SH-SY5Y (cell line): ENCODE measurements around the gene SACS.

Experiments
- GATA2 ChIP-seq: IDR thresholded peaks from 2 replicates; pipeline ENCODE4 v1.6.1; 2011; ENCODE audit warnings: mild to moderate bottlenecking, low read depth, low read length
- GATA3 ChIP-seq: IDR thresholded peaks from 2 replicates; pipeline ENCODE4 v1.6.1; 2011; ENCODE audit warnings: low read depth, mild to moderate bottlenecking, low read length, moderate library complexity

The SACS gene

DNA sequence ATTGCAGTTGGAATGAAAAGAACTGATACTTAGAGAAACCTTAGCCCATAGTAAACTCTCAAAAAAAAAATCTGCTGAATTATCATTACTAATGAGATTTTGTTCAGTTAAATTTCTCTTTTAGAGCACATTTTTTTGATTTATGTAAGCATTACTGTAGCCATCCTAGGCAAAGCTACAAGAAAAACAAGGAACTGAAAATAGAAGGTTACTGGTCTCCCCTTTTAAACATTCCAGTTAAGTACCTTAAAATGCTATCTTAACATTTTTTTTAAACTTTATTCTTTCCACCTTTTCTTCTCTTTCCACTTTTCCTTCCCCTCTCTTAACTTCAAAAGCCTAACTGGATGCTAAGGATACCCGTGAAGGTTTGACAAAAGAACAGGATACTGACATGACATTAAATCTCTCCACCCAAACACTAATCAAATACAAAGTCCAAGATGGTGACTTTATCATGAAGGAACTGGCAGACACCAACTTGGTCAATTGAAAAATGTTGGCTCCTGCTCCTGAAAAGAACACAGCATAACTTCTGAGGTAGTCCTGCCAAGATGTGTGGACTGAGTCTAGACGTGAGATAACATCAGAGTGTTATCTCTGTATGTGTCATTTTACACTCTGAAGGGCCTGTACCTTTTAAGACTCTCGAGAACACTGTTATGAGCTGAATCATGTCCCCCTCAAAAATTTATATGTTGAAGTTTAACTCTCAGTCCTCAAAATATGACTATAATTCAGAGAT lies 29.5 kb upstream of the SACS start:
- TF ChIP-seq GATA2 = no peak
- TF ChIP-seq GATA3 = no peak

DNA sequence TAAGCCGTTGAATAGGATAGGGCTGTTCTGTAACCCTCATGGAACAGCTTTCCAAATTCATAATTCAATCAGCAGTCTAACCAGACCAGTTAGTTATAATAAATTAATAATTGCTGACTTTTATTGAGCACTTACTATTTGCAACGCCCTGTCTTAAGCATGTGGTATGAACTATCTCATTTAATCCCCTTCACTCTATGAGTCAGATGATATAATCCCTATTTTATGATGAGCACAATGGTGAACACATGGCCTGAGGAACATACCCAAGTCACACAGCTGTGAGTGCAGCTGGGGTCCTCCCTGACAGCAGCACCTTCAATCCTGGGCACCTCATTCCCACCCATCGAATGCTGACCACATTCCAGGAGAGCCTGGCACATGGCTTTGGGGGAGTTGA lies 28.0 kb upstream of the SACS start:
- no peak for TF ChIP-seq GATA2
- TF ChIP-seq GATA3 = no peak

DNA sequence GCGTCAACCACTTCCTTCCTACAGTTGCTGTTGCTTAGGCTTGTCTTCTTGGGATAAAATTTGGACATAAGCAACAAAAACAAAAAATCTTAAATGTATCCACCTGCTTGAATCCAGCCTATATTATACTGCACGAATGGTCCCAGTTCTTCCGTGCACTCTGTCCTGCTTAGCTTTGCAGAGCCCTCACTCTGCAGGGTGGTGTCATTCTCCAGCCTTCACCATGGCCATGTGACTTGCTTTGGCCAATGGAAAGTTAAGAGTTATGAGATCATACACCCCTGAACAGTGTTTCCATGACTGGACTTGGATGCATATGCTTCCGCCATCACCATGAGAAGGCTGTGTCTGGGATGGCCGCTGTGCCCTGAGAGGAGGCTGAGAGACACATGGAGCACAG lies 27.4 kb upstream of the SACS start:
- TF ChIP-seq GATA3 (no peak), GATA2 (no peak)

DNA sequence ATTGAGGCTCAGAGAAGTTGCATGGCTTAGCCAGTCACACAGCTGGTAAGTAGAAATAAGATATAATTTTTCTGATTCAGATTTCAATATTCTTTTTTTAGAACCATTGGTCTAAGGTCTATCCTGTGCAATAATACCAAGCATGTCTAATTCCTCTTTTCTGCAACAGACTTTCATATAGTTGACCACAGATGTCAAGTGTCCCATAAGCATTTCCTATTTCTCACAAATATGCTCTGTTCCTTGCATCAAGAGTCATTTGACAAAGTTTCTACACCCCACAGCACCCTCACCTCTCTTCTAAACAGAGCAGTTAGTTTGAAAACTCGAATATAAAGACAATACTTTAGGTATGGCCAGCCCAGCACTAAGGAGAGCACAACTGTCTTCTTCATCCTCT lies 26.8 kb upstream of the SACS start:
- no peak for TF ChIP-seq GATA3

DNA sequence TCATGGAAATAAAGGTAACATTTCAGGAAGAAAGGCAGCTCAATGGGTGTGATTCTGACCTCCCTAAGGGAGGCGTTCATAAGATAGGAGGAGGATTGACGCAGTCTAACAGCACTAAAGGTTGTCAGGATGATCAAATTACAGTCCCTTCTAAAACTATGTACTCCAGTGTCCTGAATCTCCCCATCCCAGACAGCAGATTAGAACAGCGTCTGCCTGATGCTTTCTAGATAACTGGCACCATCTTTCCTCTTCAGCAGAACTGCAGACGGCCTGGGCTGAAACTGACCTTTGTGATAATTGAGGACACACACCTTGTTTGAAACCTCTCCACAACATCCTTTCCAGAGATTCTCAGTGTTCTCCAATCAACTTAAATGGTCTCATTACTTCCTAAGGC lies 25.5 kb upstream of the SACS start:
- TF ChIP-seq GATA3 (peak; percentile 50; the same call in 1 of the 2 replicates), GATA2 (peak; percentile 73)

DNA sequence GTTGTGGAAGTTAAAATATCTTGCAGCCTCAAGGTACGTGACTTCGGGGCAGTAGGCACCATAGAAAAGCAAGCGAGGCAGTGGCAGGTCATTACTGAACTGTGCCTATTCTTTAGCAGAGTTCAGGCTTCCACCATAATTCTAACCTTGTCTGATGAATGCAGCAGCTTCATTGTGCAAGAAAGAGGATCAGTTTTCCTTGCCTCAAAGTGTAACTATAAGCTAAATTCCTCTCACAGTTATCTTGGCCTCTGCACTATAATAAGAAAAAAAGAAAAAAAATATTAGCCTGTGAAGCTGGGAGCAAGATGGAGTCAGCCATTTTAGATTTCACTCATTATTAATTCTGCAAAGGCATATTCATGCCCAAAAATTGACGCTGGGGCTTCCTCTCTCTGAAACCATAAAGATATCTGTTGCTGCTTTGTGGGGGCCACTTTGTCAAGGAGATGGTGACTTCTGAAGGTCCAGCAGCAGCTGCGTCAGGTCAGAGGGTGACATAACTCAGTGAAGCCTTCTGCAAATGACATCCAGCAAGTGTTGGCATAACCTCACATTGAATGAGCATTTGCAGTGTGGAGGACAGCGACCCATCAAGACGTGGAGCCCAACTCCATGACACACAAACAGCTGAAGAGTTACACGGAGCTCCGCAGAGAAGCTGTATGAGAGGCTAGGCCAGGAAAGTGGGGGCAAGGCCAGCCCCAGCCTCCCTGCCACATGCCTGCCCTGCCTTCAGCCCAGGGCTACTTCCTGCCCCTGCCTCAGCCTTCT lies 23.1 kb upstream of the SACS start:
- TF ChIP-seq GATA3 (no peak), GATA2 (no peak)

DNA sequence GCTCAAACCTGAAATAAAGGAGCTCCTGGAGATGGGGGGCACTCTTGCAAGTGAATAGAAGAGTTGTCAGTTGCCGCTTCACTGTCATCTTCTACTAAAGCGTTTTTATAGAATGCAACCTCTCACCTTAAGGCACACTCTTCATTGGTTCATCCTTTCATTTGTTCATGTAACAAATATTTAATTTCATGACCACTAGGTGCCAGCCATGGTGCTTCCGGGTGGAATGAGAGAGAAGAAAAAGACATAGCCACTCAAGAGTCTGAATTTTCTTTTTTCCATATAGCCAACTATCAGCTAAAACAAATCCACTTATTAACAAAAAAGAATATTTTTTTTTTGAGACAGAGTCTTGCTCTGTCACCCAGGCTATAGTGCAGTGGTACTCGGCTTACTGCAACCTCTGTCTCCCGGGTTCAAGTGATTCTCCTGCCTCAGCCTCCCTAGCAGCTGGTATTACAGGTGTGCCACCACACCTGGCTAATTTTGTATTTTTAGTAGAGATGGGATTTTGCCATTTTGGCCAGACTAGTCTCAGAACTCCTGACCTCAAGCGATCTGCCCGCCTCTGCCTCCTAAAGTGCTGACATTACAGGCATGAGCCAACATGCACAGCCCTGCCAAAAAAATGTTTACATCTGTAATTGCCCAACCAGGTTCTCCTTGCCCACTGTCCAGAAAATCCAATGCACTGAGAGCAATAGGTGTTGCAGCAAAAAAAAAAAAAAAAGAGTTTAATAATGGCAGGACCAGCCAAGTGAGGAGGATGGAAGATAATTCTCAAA lies 22.1 kb upstream of the SACS start:
- TF ChIP-seq GATA2 = no peak
- TF ChIP-seq GATA3 = no peak

DNA sequence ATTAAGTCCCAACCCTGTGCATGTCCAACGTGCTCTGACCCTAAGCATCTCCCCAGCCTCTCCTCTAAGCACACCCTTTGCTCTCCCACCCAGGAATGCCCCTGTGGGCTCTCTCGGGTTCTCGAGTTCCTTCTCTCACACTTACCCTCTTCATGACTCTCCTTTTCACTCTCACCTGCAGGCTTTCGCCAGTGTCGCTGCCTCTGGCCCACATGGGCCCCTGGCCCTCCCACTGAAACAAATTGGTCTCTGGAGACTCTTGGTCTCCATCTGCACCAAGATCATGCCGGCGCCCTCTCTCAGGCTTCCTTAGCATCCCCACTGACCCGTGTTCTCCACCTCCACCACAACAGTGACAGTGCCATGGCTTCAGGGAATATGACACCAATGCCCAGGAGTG lies 19.6 kb upstream of the SACS start:
- TF ChIP-seq GATA2 = no peak
- TF ChIP-seq GATA3 = no peak

DNA sequence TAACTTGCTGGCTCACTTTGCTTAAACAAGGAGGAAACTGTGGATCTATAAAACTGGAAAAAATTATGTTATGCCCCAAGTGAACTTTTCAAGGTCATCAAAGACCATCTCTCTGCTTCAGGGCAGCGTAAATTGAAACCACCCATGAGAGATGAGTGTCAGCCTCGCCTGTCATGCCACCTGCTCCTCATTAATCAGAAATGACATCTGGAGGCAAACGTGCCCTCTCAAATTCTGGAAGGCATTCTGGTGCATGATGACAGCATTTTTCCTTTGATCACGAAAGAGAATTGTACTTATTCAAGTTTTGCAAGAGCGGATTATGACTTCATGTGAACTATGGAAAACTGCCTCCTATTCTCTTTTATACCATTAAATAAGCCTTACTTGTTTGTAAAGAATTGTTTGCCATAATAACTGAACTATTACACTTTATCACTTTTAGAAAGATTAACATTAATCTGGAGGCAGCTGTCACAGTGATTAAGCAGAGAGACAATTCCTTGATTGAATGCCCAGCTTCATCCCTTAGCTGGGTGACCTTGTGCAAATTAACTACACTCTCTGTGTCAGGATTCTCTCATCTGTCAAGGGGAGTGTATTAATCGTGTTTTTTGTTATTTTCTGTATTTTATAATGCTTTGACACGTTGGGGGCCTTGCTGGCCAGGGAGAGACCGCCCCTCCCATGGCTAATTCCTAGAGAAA lies 17.0 kb upstream of the SACS start:
- peak; percentile 80 for TF ChIP-seq GATA2
- TF ChIP-seq GATA3 = peak; percentile 70

DNA sequence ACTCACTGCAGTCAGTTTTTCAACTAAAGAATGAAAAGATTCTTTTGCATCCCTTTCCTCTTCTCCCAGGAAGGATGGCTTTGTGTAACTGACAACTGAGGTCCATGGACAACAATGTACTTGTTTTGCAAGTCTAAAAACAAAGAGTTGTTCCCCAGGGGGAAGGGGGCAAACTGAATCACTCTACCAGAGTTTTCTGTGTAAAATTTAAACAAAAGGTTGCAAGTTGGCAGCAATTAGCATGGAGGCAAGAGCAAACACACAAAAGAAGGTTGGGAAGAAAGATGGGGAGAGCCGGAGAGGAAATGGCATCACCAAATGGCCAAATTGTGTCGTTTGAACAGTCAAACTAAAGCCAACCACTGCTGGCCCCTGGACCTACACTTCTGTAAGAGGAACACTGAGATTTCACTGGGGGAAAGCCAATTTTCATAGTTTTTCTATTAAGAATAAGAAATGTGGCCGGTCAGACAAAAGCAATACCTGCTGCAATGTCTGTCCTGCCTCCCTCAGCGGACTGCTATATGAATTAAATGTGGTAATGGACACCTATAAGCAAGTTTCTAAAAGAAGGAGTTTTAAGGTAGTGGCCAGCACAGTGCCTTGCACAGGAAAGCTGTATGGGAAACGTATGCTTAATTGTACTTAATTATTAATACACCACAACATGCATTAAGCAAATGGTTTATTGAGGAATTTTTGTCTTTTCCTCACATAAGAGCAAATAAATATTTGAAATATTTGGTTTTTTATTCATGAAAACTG lies 16.1 kb upstream of the SACS start:
- TF ChIP-seq GATA3 = no peak
- no peak for TF ChIP-seq GATA2

DNA sequence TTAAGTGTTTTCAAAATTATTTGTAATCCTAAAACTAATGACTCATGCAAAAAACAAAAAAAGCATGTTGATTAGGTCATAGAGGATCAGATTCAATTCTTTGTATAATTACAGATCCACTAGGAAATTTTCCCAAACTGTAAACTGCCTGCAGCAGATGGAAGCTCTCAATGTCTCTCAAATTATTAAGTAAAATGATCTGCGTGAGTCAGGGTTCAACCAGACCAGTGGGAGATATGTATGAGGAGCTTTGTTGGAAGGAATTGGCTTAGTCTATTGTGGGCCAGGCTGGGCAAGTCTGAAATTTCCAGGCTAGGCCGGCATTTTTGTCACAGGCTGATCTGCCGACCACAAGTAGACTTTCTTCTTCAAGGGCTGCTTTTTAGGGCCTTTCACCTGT lies 14.4 kb upstream of the SACS start:
- no peak for TF ChIP-seq GATA3
- TF ChIP-seq GATA2 = no peak

DNA sequence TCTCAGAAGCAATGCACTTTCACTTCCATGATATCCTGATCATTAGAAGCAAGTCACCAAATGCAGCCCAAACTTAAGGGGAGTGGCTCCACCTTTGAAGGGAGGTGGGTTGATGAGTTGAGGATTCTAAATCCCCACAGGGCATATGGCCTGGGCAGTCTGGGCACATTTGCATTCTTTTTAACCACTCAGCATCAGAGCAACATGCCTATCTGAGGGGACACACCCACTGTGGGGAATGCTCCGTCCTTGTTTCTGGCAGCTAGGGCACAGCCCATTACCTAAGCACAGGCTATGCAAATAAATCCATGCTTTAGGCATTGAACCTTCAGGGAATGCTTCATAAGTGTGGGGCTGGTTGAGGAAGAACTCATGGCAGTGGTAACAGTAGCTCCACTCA lies 12.3 kb upstream of the SACS start:
- no peak for TF ChIP-seq GATA3
- no peak for TF ChIP-seq GATA2

DNA sequence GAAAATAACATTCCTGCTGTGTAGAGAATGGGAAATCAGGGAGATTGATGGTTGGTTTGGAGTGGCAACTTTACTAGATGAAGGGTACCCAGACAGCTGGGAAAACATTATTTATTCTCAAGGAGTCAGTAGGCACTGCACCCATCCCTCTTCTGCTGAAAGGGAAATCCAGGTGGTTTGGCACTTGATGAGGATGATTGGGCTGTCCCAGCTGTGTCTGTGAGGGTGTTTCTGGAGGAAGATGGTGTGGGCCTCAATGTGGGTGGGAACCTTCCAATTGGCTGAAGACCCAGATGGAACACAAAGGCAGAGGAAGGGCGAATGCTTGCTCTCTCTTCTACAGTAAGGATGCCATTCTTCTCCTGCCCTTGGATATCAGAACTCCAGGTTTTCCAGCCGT lies 10.4 kb upstream of the SACS start:
- TF ChIP-seq GATA2 = no peak
- TF ChIP-seq GATA3 = no peak
